Spleen (tissue), 11 donors: ENCODE measurements around the gene NPPB. TPM values are rescaled to one million over a fixed set of nuclear protein-coding genes. Genes with fewer than 3 reads are reported as not detected.

ENCODE experiments used
- DNase-seq: peaks from one replicate; pipeline ENCODE4 v3.0.0-alpha.2; 2020
- H3K27ac ChIP-seq, 8 donors: fragments of 200-600 bp; sonication (generic) in 7 of 8; 1 replicate in 4 of 8; 2 replicates in 4 of 8; pipeline versions ENCODE4 v1.5.0 to v1.8.0; 2016 to 2021; ENCODE audit warnings: inconsistent platforms in 4 of 8, mild to moderate bottlenecking in 4 of 8, moderate library complexity in 1 of 8
- H3K27me3 ChIP-seq, 7 donors: fragments of 200-600 bp; sonication (generic) in 6 of 7; replicated peaks in 1 of 7; 1 replicate in 4 of 7; 2 replicates in 3 of 7; pipeline versions ENCODE4 v1.5.0 to v1.8.0; 2016 to 2021; ENCODE audit warnings: inconsistent platforms in 3 of 7, mild to moderate bottlenecking in 1 of 7
- H3K36me3 ChIP-seq, 6 donors: fragments of 200-600 bp; sonication (generic) in 5 of 6; 1 replicate in 4 of 6; 2 replicates in 2 of 6; pipeline versions ENCODE4 v1.5.0 to v1.8.0; 2016 to 2021; ENCODE audit warnings: inconsistent platforms in 2 of 6
- H3K4me1 ChIP-seq, 6 donors: fragments of 200-600 bp; sonication (generic) in 5 of 6; 1 replicate in 3 of 6; 2 replicates in 3 of 6; pipeline versions ENCODE4 v1.5.0 to v1.8.0; 2016 to 2021; ENCODE audit warnings: inconsistent platforms in 3 of 6
- H3K4me3 ChIP-seq, 8 donors: fragments of 200-600 bp; sonication (generic) in 7 of 8; 1 replicate in 4 of 8; 2 replicates in 4 of 8; pipeline versions ENCODE4 v1.5.0 to v1.8.0; 2016 to 2021; ENCODE audit warnings: inconsistent platforms in 4 of 8, mild to moderate bottlenecking in 4 of 8, moderate library complexity in 2 of 8
- H3K9me3 ChIP-seq, 8 donors: fragments of 200-600 bp; sonication (generic) in 7 of 8; 1 replicate in 4 of 8; 2 replicates in 4 of 8; pipeline versions ENCODE4 v1.5.0 to v1.8.0; 2016 to 2021; ENCODE audit warnings: inconsistent platforms in 4 of 8
- POLR2A ChIP-seq, 3 donors: fragments of 450-650 bp; IDR thresholded peaks; one replicate each; pipeline ENCODE4 v1.5.1; 2017; ENCODE audit warnings: antibody characterized with exemption in 3 of 3, mild to moderate bottlenecking in 1 of 3
- POLR2AphosphoS5 ChIP-seq, 3 donors: sonication (generic); formaldehyde crosslinking; IDR thresholded peaks; one replicate each; pipeline ENCODE4 v1.5.1; 2017; ENCODE audit warnings: antibody characterized with exemption in 3 of 3
- WGBS, 5 donors: extraction: QIAGEN DNeasy Blood & Tissue Kit in 3 of 5; methylation state at CpG; one replicate each; pipeline versions ENCODE4 v1.1.5 to v1.1.7; 2013 to 2018; 5-methylcytosine and 5-hydroxymethylcytosine counted together
- intact Hi-C: fragments of 100-400 bp; cut with DNase I; formaldehyde crosslinking; loops from one replicate; pipeline ENCODE4 v1.15.0; 2023; ENCODE audit warnings: low total_unique reads
- polyA plus RNA-seq, 3 donors: library from polyadenylated mRNA; stranded (reverse); fragments of 200-250 nt; gene quantifications; one replicate each; pipeline ENCODE4 v1.2.1, GENCODE V29; 2013
- total RNA-seq, 7 donors: library from RNA; depleted of rRNA in 3 of 7; stranded (reverse); fragments of >200 nt in 3 of 7; fragmentation: NEBNext Ultra II Directional in 4 of 7; extraction: Animal tissue kit (Norgen Biotek cat#: 25700) in 4 of 7; gene quantifications; one replicate each; pipeline versions ENCODE4 v1.1.0 to v1.2.1, GENCODE V29; 2016 to 2021
- TF ChIP-seq, protein P1 (sequence below), 11 experiments: fragments of 200-600 bp in 7 of 11; fragments of 450-650 bp in 4 of 11; sonication (generic) in 4 of 11; IDR thresholded peaks in 8 of 11; conservative IDR thresholded peaks in 3 of 11; 1 replicate in 7 of 11; 2 replicates in 4 of 11; pipeline versions ENCODE4 v1.4.0 to v1.8.0; 2016 to 2021; ENCODE audit warnings: antibody characterized with exemption in 11 of 11, inconsistent platforms in 4 of 11, mild to moderate bottlenecking in 1 of 11
- donor health status: healthy with polysubstance abuse.
- donor health status: DM: no; HTN: no; CAD: no; lungs with moderate emphysema.
- donor health status: DM: no; HTN: no; CAD: no.
- donor health status: Bipolar disorder and iron deficiency.
- donor health status: healthy.
- donor health status: DM: no; HTN: no; CAD: no.
- donor health status: DM: yes; HTN: yes; CAD: no.

The NPPB gene
- total and polyA plus RNA-seq, 10 donors, result 0.38 to 0.80 (median 0.57) TPM; not detected in 7

DNA sequence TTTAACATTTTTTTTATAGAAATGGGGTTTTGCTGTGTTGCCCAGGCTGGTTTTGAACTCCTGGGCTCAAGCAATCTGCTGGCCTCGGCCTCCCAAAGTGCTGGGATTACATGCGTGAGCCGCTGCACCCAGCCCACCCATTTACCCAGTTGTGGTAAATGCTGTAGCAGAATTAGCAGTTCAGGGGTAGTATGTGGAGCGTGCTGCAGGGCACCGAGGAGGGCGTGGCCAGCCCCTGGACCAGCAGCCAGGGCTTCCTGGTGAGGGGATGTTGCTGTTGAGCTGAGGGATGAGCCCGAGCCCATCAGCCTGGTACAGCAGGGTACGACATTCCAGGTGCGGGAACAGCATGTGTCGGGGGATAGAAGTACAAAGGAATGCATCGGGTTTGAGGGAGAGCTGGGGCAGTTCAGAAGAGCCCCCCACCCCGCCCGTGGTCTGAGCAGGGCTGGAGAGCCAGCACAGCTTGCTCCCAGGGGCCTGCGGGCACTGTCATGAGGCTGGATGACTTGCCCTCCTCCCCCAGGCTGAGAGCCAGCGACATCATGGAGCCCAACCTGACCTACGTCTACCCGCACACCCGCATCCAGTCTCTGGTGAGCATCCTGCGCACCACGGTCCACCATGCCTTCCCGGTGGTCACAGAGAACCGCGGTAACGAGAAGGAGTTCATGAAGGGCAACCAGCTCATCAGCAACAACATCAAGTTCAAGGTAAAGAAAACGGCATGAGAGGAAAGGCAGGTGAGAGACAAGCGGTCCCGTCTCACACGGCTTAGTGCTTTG, 23.1 kb downstream of the NPPB start:
- H3K36me3 ChIP-seq, result peaks cover 12 to 100% (median 95%) of the 10 kb centered on the region in 6 donors
- WGBS, 5 donors, result 94 to 97% (median 95%) methylated on average over 28 of the region's 28 CpGs

DNA sequence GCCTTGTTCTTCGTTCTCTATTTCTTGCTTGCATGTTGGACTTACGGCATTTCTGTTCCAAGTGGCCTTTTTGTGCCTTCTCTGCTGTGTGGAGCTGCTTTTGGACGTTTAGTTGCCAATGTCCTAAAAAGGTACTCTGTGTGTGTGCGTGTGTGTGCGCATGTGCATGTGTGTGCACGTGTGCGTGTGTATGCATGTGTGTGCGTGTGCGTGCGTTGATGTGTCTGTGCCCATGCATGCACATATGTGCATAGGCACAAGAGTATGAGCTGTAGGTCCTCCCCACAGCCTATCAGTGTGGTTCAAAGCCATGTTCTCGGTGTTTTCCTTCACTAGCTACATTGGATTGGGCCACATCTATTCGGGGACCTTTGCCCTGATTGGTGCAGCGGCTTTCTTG, 24.8 kb downstream of the NPPB start:
- Histone ChIP-seq H3K4me1 (peaks cover 0 to 5% (median 2%) of the 10 kb centered on the region in 6 donors), H3K4me3 (no peak overlapping the region), H3K27ac (no peak overlapping the region), H3K36me3 (peaks cover 7 to 100% (median 91%) of the 10 kb centered on the region in 6 donors), H3K9me3 (no peaks in the 10 kb centered on the region), H3K27me3 (no peaks in the 10 kb centered on the region)
- DNase-seq, result no peak
- WGBS, 5 donors, result 92 to 98% (median 95%) methylated on average over 11 to 13 of the region's 13 CpGs
- TF ChIP-seq, protein P1, sequence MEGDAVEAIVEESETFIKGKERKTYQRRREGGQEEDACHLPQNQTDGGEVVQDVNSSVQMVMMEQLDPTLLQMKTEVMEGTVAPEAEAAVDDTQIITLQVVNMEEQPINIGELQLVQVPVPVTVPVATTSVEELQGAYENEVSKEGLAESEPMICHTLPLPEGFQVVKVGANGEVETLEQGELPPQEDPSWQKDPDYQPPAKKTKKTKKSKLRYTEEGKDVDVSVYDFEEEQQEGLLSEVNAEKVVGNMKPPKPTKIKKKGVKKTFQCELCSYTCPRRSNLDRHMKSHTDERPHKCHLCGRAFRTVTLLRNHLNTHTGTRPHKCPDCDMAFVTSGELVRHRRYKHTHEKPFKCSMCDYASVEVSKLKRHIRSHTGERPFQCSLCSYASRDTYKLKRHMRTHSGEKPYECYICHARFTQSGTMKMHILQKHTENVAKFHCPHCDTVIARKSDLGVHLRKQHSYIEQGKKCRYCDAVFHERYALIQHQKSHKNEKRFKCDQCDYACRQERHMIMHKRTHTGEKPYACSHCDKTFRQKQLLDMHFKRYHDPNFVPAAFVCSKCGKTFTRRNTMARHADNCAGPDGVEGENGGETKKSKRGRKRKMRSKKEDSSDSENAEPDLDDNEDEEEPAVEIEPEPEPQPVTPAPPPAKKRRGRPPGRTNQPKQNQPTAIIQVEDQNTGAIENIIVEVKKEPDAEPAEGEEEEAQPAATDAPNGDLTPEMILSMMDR (IDR thresholded peaks at IDR 0.05 in 8 of 11, conservative IDR thresholded peaks at IDR 0.05 in 3 of 11), result no peak
- no peak for TF ChIP-seq POLR2A (IDR thresholded peaks at IDR 0.05)
- TF ChIP-seq POLR2AphosphoS5 (IDR thresholded peaks at IDR 0.05), result no peak
- intact Hi-C loops, result no loop called here

More for the DNA sequence above, 23.1 kb downstream of the NPPB start:
- no peak overlapping the region for H3K27ac ChIP-seq
- no peaks in the 10 kb centered on the region for H3K27me3 ChIP-seq
- TF ChIP-seq, protein P1 (IDR thresholded peaks at IDR 0.05 in 8 of 11, conservative IDR thresholded peaks at IDR 0.05 in 3 of 11), result no peak
- TF ChIP-seq POLR2AphosphoS5 (IDR thresholded peaks at IDR 0.05), result peak in 1 of 3 donors; percentile 39
- no peaks in the 10 kb centered on the region for H3K9me3 ChIP-seq
- H3K4me1 ChIP-seq, result peaks cover 0 to 8% (median 2%) of the 10 kb centered on the region in 6 donors
- intact Hi-C loops, result loop anchor here (5.0 kb wide), 1 partner anchor 57 kb away; no protein-coding TSS in a partner anchor
- DNase-seq, result no peak
- H3K4me3 ChIP-seq, result no peak overlapping the region

DNA sequence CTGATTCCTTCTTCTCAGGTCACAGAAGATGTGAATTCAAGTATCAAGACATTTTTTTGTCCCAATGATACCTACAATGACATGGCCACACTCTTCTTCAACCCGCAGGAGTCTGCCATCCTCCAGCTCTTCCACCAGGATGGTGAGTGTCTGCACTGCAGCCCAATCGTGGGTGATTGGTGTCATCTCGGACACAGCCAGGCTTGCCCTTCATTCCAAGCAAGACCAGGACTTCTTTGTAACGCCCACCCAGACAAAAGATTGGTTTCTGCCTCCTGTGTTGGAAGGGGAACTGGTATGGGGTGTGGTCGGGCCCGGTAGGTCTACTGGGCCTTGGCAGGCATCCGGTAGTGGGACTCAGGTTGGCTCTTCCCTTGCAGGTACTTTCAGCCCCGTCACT, 25.2 kb downstream of the NPPB start:
- TF ChIP-seq POLR2A (IDR thresholded peaks at IDR 0.05), result no peak
- TF ChIP-seq, protein P1 (IDR thresholded peaks at IDR 0.05 in 8 of 11, conservative IDR thresholded peaks at IDR 0.05 in 3 of 11), result no peak
- TF ChIP-seq POLR2AphosphoS5 (IDR thresholded peaks at IDR 0.05), result no peak
- WGBS, 5 donors, result 92 to 99% (median 93%) methylated on average over 8 of the region's 8 CpGs
- Histone ChIP-seq H3K27ac (no peak overlapping the region), H3K9me3 (no peaks in the 10 kb centered on the region), H3K4me1 (peaks cover 0 to 1% (median under 1%) of the 10 kb centered on the region in 6 donors), H3K36me3 (peaks cover 7 to 100% (median 92%) of the 10 kb centered on the region in 6 donors), H3K4me3 (no peak overlapping the region), H3K27me3 (no peaks in the 10 kb centered on the region)
- intact Hi-C loops, result no loop called here
- no peak for DNase-seq

DNA sequence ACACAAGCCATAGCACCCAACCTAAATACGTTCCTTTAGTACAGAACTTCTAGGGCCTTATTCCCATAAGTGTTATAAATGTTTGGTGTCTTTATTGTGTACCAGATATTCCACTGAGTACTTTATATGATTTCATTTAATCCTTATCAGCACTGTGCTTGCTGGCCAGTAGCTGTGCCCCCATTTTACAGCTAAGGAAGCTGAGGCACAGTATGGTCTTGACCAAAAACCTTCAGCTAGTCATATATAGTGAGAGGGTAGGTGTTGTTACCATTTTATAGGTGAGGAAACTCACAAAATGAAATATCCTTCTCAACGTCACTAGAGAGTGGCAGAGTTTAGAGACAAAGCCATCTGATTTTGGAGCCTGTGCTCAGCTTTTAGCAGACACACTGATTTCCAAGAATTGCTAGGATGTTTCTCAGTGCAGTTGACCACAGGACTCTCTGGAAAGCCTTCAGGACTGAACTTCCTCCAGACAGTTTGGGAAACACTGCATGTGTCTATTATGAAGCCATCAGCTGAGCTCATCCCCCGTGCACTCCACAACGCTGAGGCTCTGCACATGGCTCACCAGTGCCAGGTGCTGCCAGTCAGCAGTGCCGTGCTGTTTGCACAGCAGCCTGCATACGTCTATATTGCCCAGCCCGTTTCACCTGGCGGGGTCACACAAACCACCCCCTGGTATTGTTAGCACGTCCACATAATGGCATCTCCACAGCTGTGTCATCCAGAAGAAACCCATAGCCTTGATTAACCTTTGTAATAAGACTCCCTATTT, 26.6 kb downstream of the NPPB start:
- intact Hi-C loops, result no loop called here
- WGBS, 5 donors, result 82 to 95% (median 91%) methylated on average over 9 of the region's 9 CpGs

More for the DNA sequence above, 26.6 kb downstream of the NPPB start:
- TF ChIP-seq, protein P1 (IDR thresholded peaks at IDR 0.05 in 8 of 11, conservative IDR thresholded peaks at IDR 0.05 in 3 of 11), result no peak
- peak in 1 of 3 donors; percentile 37 for TF ChIP-seq POLR2AphosphoS5 (IDR thresholded peaks at IDR 0.05)
- Histone ChIP-seq H3K27ac (no peak overlapping the region), H3K27me3 (no peaks in the 10 kb centered on the region), H3K36me3 (peaks cover 7 to 100% (median 91%) of the 10 kb centered on the region in 6 donors), H3K4me3 (no peak overlapping the region), H3K9me3 (no peaks in the 10 kb centered on the region), H3K4me1 (no peaks in the 10 kb centered on the region)
- no peak for DNase-seq
